B cell (primary cell): ENCODE results near the gene D2HGDH. TPM values are rescaled to one million over a fixed set of nuclear protein-coding genes. Genes with fewer than 3 reads are reported as not detected.

ENCODE experiments used
- ATAC-seq: fragments of 200-7000 bp; cut with Tn5 transposase; one replicate; pipeline ENCODE4 v1.10.0; 2021; ENCODE audit warnings: low read depth, mild to moderate bottlenecking, moderate number of reproducible peaks, moderate library complexity
- CTCF ChIA-PET: fragments of 350-600 bp; sonication (Branson Sonifier 250); formaldehyde crosslinking; loops from one replicate; lab custom pipeline; 2021; ENCODE audit warnings: antibody characterized with exemption, inconsistent platforms; lab: Charles Lee
- POLR2A ChIA-PET: fragments of 350-600 bp; sonication (Branson Sonifier 250); formaldehyde crosslinking; loops from one replicate; lab custom pipeline; 2021; ENCODE audit warnings: antibody characterized with exemption; lab: Charles Lee
- DNase-seq: peaks from one replicate; pipeline ENCODE4 v3.0.0; 2013
- H2AFZ ChIP-seq: 2 replicates; pipeline ENCODE4 v1.6.1; 2012; ENCODE audit warnings: mild to moderate bottlenecking, low read depth, low read length; ENCODE audit not compliant: insufficient read depth, poor library complexity, severe bottlenecking
- H3K27ac ChIP-seq, 2 donors: 1 replicate in 1 of 2; 2 replicates in 1 of 2; pipeline ENCODE4 v1.5.1; 2012 to 2013; ENCODE audit warnings: low read length in 2 of 2, mild to moderate bottlenecking in 2 of 2, moderate library complexity in 1 of 2
- H3K27me3 ChIP-seq, 4 experiments: fragments of 200-600 bp in 1 of 4; sonication (generic) in 1 of 4; replicated peaks in 1 of 4; 1 replicate in 2 of 4; 2 replicates in 2 of 4; pipeline versions ENCODE4 v1.6.1 to v1.7.0; 2013 to 2016; ENCODE audit warnings: low read length in 3 of 4, mild to moderate bottlenecking in 2 of 4, mixed read lengths in 1 of 4, moderate library complexity in 1 of 4; ENCODE audit not compliant: insufficient read depth in 4 of 4, control insufficient read depth in 3 of 4; ENCODE audit errors: control extremely low read depth in 1 of 4
- H3K36me3 ChIP-seq, 2 experiments: replicated peaks in 1 of 2; 1 replicate in 1 of 2; 2 replicates in 1 of 2; pipeline versions ENCODE4 v1.6.1 to v1.7.1; 2013; ENCODE audit warnings: low read length in 1 of 2; ENCODE audit not compliant: insufficient read depth in 2 of 2, control insufficient read depth in 1 of 2; ENCODE audit errors: control extremely low read depth in 1 of 2, extremely low read depth in 1 of 2
- H3K4me1 ChIP-seq, 2 donors: fragments of 200-600 bp in 1 of 2; sonication (generic) in 1 of 2; 1 replicate in 1 of 2; 2 replicates in 1 of 2; pipeline versions ENCODE4 v1.5.1 to v1.6.1; 2013 to 2017; ENCODE audit warnings: low read length in 2 of 2; ENCODE audit not compliant: control insufficient read depth in 2 of 2, insufficient read depth in 2 of 2
- H3K4me2 ChIP-seq: replicated peaks from 2 replicates; pipeline ENCODE3; 2012; ENCODE audit warnings: mild to moderate bottlenecking, low read depth, low read length; ENCODE audit not compliant: poor library complexity, severe bottlenecking
- H3K4me3 ChIP-seq, 5 experiments: fragments of 200-600 bp in 1 of 5; sonication (generic) in 1 of 5; 1 replicate in 3 of 5; 2 replicates in 2 of 5; pipeline versions ENCODE4 v1.5.1 to v1.7.0; 2011 to 2016; ENCODE audit warnings: low read length in 4 of 5, mild to moderate bottlenecking in 4 of 5, low read depth in 2 of 5, control low read depth in 1 of 5, moderate library complexity in 1 of 5; ENCODE audit not compliant: insufficient read depth in 1 of 5; ENCODE audit errors: control extremely low read depth in 1 of 5, extremely low read depth in 1 of 5
- H3K79me2 ChIP-seq: fragments of 200-600 bp; sonication (generic); one replicate; pipeline ENCODE4 v1.6.0; 2016; ENCODE audit warnings: low read length; ENCODE audit not compliant: control insufficient read depth, insufficient read depth
- H3K9ac ChIP-seq: fragments of 200-600 bp; sonication (generic); 2 replicates; pipeline ENCODE4 v1.6.1; 2017; ENCODE audit warnings: mild to moderate bottlenecking, low read length, moderate library complexity
- H3K9me3 ChIP-seq, 3 donors: one replicate each; pipeline versions ENCODE4 v1.6.1 to v1.7.1; 2013; ENCODE audit warnings: low read length in 2 of 3; ENCODE audit not compliant: control insufficient read depth in 2 of 3, insufficient read depth in 1 of 3; ENCODE audit errors: control extremely low read depth in 1 of 3
- H4K20me1 ChIP-seq: 2 replicates; pipeline ENCODE4 v1.6.0; 2012; ENCODE audit warnings: mild to moderate bottlenecking, low read length; ENCODE audit not compliant: insufficient read depth, control insufficient read depth, poor library complexity, severe bottlenecking
- H3K27ac Mint-ChIP-seq: one replicate; pipeline ENCODE4 v1.8.0; 2021; ENCODE audit warnings: mixed read lengths
- H3K27me3 Mint-ChIP-seq: one replicate; pipeline ENCODE4 v1.8.0; 2021; ENCODE audit warnings: mixed read lengths
- H3K4me1 Mint-ChIP-seq: one replicate; pipeline ENCODE4 v1.8.0; 2021; ENCODE audit warnings: mixed read lengths
- H3K4me3 Mint-ChIP-seq: one replicate; pipeline ENCODE4 v1.8.0; 2021; ENCODE audit warnings: mixed read lengths
- H3K9me3 Mint-ChIP-seq: one replicate; pipeline ENCODE4 v1.8.0; 2022; ENCODE audit warnings: mixed read lengths; ENCODE audit not compliant: insufficient read depth
- EZH2 ChIP-seq: IDR thresholded peaks from 2 replicates; pipeline ENCODE4 v1.6.1; 2012; ENCODE audit warnings: borderline replicate concordance, low read depth, mild to moderate bottlenecking, moderate library complexity, low read length; ENCODE audit not compliant: insufficient read depth, poor library complexity, severe bottlenecking
- WGBS: methylation state at CpG from one replicate; pipeline ENCODE4 v1.1.5; 2013; ENCODE audit warnings: missing lambda C conversion rate; ENCODE audit not compliant: insufficient coverage; 5-methylcytosine and 5-hydroxymethylcytosine counted together
- intact Hi-C: fragments of 100-400 bp; cut with micrococcal nuclease; formaldehyde crosslinking; loops from one replicate; pipeline ENCODE4 v1.10.0; 2022
- polyA plus RNA-seq: library from polyadenylated mRNA; depleted of rRNA; stranded (reverse); fragments of >200 nt; gene quantifications from 2 replicates; pipeline ENCODE4 v1.2.3, GENCODE V29; 2012
- total RNA-seq, 2 donors: library from RNA; stranded (reverse); fragments of 120-200 nt in 1 of 2; gene quantifications; 1 replicate in 1 of 2; 2 replicates in 1 of 2; pipeline versions ENCODE4 v1.2.3 to v1.2.4, GENCODE V29; 2013 to 2022
- TF ChIP-seq, protein P1 (sequence below): fragments of 200-600 bp; IDR thresholded peaks from one replicate; pipeline ENCODE4 v1.8.0; 2022; ENCODE audit warnings: antibody characterized with exemption, mild to moderate bottlenecking

Gene D2HGDH
- total and polyA plus RNA-seq, 2 donors (not counting 1 experiment from before 2014, with no cell fraction given) = 44.0 to 67.7 TPM

- Histone ChIP-seq H3K9ac (no peak overlapping the region), H3K4me3 (no peak overlapping the region), H4K20me1 (no peaks in the 10 kb centered on the region), H2AFZ (no peak overlapping the region), H3K9me3 (no peaks in the 10 kb centered on the region), H3K4me1 (peaks cover 10 to 14% of the 10 kb centered on the region in 2 donors), H3K27ac (no peak overlapping the region), H3K27me3 (peaks cover 0 to 9% (median 0%) of the 10 kb centered on the region in 4 experiments), H3K36me3 (no peaks in the 10 kb centered on the region), H3K79me2 (no peaks in the 10 kb centered on the region), H3K4me2 (peak overlapping the region; percentile 28)
- ChIA-PET CTCF (no interaction called here), POLR2A (interaction anchor here (0.5 kb wide), 1 partner anchor 25 kb away, joined by 4 read pairs; no protein-coding TSS in a partner anchor)
- Mint-ChIP-seq H3K27ac (peak overlapping the region; percentile 41), H3K4me3 (no peak overlapping the region), H3K27me3 (peaks cover 14% of the 10 kb centered on the region), H3K9me3 (no peaks in the 10 kb centered on the region), H3K4me1 (peaks cover 20% of the 10 kb centered on the region)
- 74% methylated on average over 40 of the region's 40 CpGs for WGBS
- intact Hi-C loops = no loop called here
- ATAC-seq (no peak), DNase-seq (no peak)
- TF ChIP-seq, protein P1, sequence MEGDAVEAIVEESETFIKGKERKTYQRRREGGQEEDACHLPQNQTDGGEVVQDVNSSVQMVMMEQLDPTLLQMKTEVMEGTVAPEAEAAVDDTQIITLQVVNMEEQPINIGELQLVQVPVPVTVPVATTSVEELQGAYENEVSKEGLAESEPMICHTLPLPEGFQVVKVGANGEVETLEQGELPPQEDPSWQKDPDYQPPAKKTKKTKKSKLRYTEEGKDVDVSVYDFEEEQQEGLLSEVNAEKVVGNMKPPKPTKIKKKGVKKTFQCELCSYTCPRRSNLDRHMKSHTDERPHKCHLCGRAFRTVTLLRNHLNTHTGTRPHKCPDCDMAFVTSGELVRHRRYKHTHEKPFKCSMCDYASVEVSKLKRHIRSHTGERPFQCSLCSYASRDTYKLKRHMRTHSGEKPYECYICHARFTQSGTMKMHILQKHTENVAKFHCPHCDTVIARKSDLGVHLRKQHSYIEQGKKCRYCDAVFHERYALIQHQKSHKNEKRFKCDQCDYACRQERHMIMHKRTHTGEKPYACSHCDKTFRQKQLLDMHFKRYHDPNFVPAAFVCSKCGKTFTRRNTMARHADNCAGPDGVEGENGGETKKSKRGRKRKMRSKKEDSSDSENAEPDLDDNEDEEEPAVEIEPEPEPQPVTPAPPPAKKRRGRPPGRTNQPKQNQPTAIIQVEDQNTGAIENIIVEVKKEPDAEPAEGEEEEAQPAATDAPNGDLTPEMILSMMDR = no peak
- no peak for TF ChIP-seq EZH2
These were observed 78.6 kb downstream of the D2HGDH start for GRCh38 chr2:241812730-241813643.
